Breast epithelium (tissue), 3 donors: ENCODE data around the gene HTRA2.

ENCODE experiments used
- POLR2A ChIP-seq: fragments of 450-650 bp; IDR thresholded peaks from one replicate; pipeline ENCODE4 v1.6.1; 2016; ENCODE audit warnings: antibody characterized with exemption, mild to moderate bottlenecking, moderate library complexity
- POLR2AphosphoS5 ChIP-seq, 3 donors: sonication (generic); formaldehyde crosslinking; IDR thresholded peaks; one replicate each; pipeline ENCODE4 v1.6.1; 2017; ENCODE audit warnings: antibody characterized with exemption in 3 of 3
- TF ChIP-seq, protein P1 (sequence below), 3 donors: fragments of 450-650 bp; IDR thresholded peaks; one replicate each; pipeline ENCODE4 v1.5.1; 2016 to 2017; ENCODE audit warnings: antibody characterized with exemption in 3 of 3, mild to moderate bottlenecking in 3 of 3, moderate library complexity in 3 of 3

DNA sequence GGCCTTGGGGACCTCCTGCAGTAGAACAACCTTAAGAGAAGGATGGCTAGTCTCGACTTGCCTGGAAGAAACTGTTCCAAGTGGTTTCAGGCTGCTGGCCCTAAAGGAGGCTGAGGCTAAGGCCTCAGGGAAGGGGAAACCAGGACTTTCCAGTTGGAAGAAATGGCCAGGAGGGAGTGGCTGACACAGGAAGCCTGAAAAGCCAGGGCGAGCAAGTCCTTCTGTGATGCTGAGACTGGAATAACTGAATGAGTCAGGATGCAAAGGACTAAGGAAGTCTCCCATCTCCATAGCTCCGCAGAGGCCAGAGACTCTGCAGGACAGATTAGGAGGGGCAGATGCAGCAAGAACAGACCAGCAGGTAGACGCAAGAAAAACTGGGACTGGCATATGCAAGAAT is 7.4 kb downstream of the HTRA2 start:
- TF ChIP-seq, protein P1, sequence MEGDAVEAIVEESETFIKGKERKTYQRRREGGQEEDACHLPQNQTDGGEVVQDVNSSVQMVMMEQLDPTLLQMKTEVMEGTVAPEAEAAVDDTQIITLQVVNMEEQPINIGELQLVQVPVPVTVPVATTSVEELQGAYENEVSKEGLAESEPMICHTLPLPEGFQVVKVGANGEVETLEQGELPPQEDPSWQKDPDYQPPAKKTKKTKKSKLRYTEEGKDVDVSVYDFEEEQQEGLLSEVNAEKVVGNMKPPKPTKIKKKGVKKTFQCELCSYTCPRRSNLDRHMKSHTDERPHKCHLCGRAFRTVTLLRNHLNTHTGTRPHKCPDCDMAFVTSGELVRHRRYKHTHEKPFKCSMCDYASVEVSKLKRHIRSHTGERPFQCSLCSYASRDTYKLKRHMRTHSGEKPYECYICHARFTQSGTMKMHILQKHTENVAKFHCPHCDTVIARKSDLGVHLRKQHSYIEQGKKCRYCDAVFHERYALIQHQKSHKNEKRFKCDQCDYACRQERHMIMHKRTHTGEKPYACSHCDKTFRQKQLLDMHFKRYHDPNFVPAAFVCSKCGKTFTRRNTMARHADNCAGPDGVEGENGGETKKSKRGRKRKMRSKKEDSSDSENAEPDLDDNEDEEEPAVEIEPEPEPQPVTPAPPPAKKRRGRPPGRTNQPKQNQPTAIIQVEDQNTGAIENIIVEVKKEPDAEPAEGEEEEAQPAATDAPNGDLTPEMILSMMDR (IDR thresholded peaks at IDR 0.05): no peak
- TF ChIP-seq POLR2A (no peak), POLR2AphosphoS5 (IDR thresholded peaks at IDR 0.05) (no peak)
